HG03354 (cell line): Measurements from ENCODE around the gene PLCXD1.

Source experiments
- ATAC-seq: cut with Tn5 transposase; IDR thresholded peaks from one replicate; pipeline ENCODE4 v1.9.1; 2021; ENCODE audit warnings: mild to moderate bottlenecking; ENCODE audit not compliant: unreplicated experiment, poor library complexity, severe bottlenecking

PLCXD1 gene

GRCh38 chrX:331825-332495 is 50.8 kb downstream of the PLCXD1 start:
- no peak for ATAC-seq

GRCh38 chrX:332496-332860 is 51.3 kb downstream of the PLCXD1 start:
- ATAC-seq, result no peak

GRCh38 chrX:332916-333610 is 51.9 kb downstream of the PLCXD1 start:
- ATAC-seq, result no peak

GRCh38 chrX:333611-334311 is 52.6 kb downstream of the PLCXD1 start:
- no peak for ATAC-seq

GRCh38 chrX:334331-334891 is 53.2 kb downstream of the PLCXD1 start:
- no peak for ATAC-seq

- ATAC-seq, result no peak
These were observed 54.0 kb downstream of the PLCXD1 start for GRCh38 chrX:334971-335757.

- ATAC-seq, result no peak
These were observed 54.6 kb downstream of the PLCXD1 start for GRCh38 chrX:335758-336155.

GRCh38 chrX:336227-336626 is 55.0 kb downstream of the PLCXD1 start:
- no peak for ATAC-seq

- no peak for ATAC-seq
These were observed 56.2 kb downstream of the PLCXD1 start for GRCh38 chrX:337331-337831.

- no peak for ATAC-seq
These were observed 57.2 kb downstream of the PLCXD1 start for GRCh38 chrX:338281-338835.

- no peak for ATAC-seq
These were observed 57.7 kb downstream of the PLCXD1 start for GRCh38 chrX:338836-339400.

GRCh38 chrX:340121-340520 is 58.9 kb downstream of the PLCXD1 start:
- ATAC-seq, result no peak

- no peak for ATAC-seq
These were observed 59.7 kb downstream of the PLCXD1 start for GRCh38 chrX:340641-341423.

- no peak for ATAC-seq
These were observed 60.4 kb downstream of the PLCXD1 start for GRCh38 chrX:341541-342101.

- ATAC-seq, result no peak
These were observed 63.3 kb downstream of the PLCXD1 start for GRCh38 chrX:344371-344901.

GRCh38 chrX:345020-345925 is 64.1 kb downstream of the PLCXD1 start:
- no peak for ATAC-seq
